IgD-negative memory B cell (primary cell): Measurements from ENCODE around the gene CXCL8. TPM values are rescaled to one million over a fixed set of nuclear protein-coding genes. Genes with fewer than 3 reads are reported as not detected.

Source experiments
- H3K27ac Mint-ChIP-seq, 3 donors: one replicate each; pipeline ENCODE4 v1.8.0; 2020 to 2022; ENCODE audit warnings: mild to moderate bottlenecking in 3 of 3, mixed read lengths in 3 of 3, moderate library complexity in 1 of 3
- H3K27me3 Mint-ChIP-seq: one replicate; pipeline ENCODE4 v1.8.0; 2021; ENCODE audit warnings: mixed read lengths
- H3K36me3 Mint-ChIP-seq: one replicate; pipeline ENCODE4 v1.8.0; 2020; ENCODE audit warnings: mild to moderate bottlenecking, mixed read lengths
- H3K4me1 Mint-ChIP-seq, 3 donors: one replicate each; pipeline ENCODE4 v1.8.0; 2020 to 2022; ENCODE audit warnings: mixed read lengths in 3 of 3, mild to moderate bottlenecking in 1 of 3
- H3K4me3 Mint-ChIP-seq, 4 donors: one replicate each; pipeline ENCODE4 v1.8.0; 2020 to 2022; ENCODE audit warnings: mild to moderate bottlenecking in 4 of 4, mixed read lengths in 4 of 4, moderate library complexity in 3 of 4
- H3K9me3 Mint-ChIP-seq, 3 donors: one replicate each; pipeline ENCODE4 v1.8.0; 2020 to 2021; ENCODE audit warnings: mixed read lengths in 3 of 3, mild to moderate bottlenecking in 1 of 3
- polyA plus RNA-seq: library from polyadenylated mRNA; unstranded; fragments of 300-500 nt; fragmentation: Illumina TruSeq; gene quantifications from one replicate; pipeline ENCODE4 v1.2.3, GENCODE V29; 2021

The CXCL8 gene
- polyA plus RNA-seq, 1 donor from 2014 or later = 0.74 TPM

- Mint-ChIP-seq H3K36me3 (no peaks in the 10 kb centered on the region), H3K9me3 (no peaks in the 10 kb centered on the region), H3K27ac (no peak overlapping the region)
Measured at GRCh38 chr4:73709451-73710033, 30.8 kb upstream of the CXCL8 start.

DNA sequence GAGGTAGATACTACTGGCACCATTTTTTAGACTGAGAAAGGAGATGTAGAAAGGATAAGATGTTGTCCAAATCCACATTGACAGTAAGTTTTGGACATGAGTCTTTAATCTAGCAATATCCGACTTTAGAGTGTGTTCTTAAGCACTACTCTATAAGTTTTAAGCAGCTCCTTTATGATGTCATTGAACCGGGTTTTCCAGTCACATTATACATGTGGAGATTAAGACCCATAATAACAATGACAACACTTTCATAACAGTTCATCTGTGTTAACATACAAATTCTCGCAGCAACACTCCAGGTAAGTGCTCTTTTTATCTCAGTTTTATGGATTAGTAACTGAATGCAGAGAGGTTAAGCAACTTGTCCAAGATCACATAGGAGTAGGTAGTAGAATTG lies 30.3 kb upstream of the CXCL8 start:
- H3K27ac Mint-ChIP-seq = no peak overlapping the region
- H3K9me3 Mint-ChIP-seq = no peaks in the 10 kb centered on the region
- H3K4me3 Mint-ChIP-seq = no peak overlapping the region
- H3K36me3 Mint-ChIP-seq = no peaks in the 10 kb centered on the region
- peaks cover 6% of the 10 kb centered on the region for H3K27me3 Mint-ChIP-seq
- H3K4me1 Mint-ChIP-seq = peaks cover 0 to 1% (median 0%) of the 10 kb centered on the region in 3 donors

More at GRCh38 chr4:73709451-73710033, 30.8 kb upstream of the CXCL8 start:
- Mint-ChIP-seq H3K4me1 (peaks cover 0 to 1% (median 0%) of the 10 kb centered on the region in 3 donors), H3K4me3 (no peak overlapping the region), H3K27me3 (peaks cover 6% of the 10 kb centered on the region)

DNA sequence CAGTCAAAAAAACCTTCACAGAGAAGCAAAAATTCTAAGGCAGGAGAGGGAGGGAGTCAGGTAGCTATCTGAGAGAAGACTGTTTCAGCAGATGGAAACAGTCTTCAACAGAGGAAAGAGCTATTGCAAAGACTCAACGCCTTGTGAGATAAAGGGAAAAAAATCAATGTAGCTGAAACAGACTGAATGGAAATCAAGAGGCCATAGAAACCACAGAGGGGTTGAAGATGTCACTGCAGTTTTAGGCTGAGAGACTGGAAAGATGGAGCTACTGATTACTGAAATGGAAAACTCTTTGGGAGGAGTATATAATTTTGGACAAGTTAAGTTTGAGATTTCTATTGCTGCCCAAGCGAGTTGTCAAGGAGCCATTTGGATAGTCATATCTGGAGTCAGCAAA lies 28.4 kb upstream of the CXCL8 start:
- Mint-ChIP-seq H3K27me3 (peaks cover 6% of the 10 kb centered on the region), H3K9me3 (no peaks in the 10 kb centered on the region), H3K4me3 (no peak overlapping the region), H3K27ac (no peak overlapping the region), H3K4me1 (peaks cover 0 to 1% (median 0%) of the 10 kb centered on the region in 3 donors), H3K36me3 (no peaks in the 10 kb centered on the region)

GRCh38 chr4:73713650-73714049 lies 26.7 kb upstream of the CXCL8 start:
- Mint-ChIP-seq H3K9me3 (no peaks in the 10 kb centered on the region), H3K4me3 (no peak overlapping the region), H3K4me1 (peaks cover 0 to 1% (median 1%) of the 10 kb centered on the region in 3 donors), H3K27me3 (peaks cover 4% of the 10 kb centered on the region), H3K27ac (no peak overlapping the region), H3K36me3 (no peaks in the 10 kb centered on the region)

DNA sequence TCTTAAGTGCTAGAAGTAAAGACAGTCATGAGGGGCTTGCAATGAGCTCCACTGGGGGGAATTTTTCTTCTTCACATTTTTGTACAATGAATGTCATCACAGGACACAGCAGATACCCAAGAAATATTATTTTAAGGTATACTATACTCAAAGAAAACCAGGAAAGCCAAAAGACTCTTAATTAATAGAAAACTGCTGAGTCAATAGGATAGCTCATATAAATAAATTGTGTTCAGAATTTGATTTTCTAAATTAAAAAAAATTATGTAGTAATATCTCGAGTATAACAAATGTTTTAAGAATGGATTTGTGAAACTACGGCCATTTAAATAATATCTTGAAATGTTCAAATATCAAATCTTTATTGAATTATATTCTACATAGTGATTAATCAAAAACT lies 25.7 kb upstream of the CXCL8 start:
- H3K27ac Mint-ChIP-seq = no peak overlapping the region
- H3K27me3 Mint-ChIP-seq = peaks cover 4% of the 10 kb centered on the region
- peaks cover 0 to 1% (median 1%) of the 10 kb centered on the region in 3 donors for H3K4me1 Mint-ChIP-seq
- no peak overlapping the region for H3K4me3 Mint-ChIP-seq
- no peaks in the 10 kb centered on the region for H3K36me3 Mint-ChIP-seq
- H3K9me3 Mint-ChIP-seq = no peaks in the 10 kb centered on the region

DNA sequence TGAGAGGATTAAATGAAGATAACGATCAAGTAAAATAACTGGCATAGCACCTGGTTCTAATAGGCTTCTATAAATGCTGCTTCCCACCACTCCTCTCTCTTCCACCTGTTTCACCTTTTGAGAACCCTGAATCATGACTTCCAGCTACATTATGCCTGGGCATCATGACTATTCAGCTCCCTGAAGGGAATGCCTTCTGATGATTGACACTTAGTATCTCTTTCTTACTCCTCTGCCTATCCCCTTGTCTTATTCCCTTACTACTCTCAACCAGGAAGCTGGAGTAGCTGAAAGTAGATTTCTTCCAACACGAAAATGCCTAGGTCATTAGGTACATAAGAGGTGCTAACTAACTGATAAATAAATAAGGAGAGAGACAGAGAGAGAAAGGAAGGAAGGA lies 24.7 kb upstream of the CXCL8 start:
- no peak overlapping the region for H3K27ac Mint-ChIP-seq
- H3K4me3 Mint-ChIP-seq = no peak overlapping the region
- peaks cover 0 to 1% (median 1%) of the 10 kb centered on the region in 3 donors for H3K4me1 Mint-ChIP-seq
- no peaks in the 10 kb centered on the region for H3K27me3 Mint-ChIP-seq
- no peaks in the 10 kb centered on the region for H3K9me3 Mint-ChIP-seq
- H3K36me3 Mint-ChIP-seq = no peaks in the 10 kb centered on the region

DNA sequence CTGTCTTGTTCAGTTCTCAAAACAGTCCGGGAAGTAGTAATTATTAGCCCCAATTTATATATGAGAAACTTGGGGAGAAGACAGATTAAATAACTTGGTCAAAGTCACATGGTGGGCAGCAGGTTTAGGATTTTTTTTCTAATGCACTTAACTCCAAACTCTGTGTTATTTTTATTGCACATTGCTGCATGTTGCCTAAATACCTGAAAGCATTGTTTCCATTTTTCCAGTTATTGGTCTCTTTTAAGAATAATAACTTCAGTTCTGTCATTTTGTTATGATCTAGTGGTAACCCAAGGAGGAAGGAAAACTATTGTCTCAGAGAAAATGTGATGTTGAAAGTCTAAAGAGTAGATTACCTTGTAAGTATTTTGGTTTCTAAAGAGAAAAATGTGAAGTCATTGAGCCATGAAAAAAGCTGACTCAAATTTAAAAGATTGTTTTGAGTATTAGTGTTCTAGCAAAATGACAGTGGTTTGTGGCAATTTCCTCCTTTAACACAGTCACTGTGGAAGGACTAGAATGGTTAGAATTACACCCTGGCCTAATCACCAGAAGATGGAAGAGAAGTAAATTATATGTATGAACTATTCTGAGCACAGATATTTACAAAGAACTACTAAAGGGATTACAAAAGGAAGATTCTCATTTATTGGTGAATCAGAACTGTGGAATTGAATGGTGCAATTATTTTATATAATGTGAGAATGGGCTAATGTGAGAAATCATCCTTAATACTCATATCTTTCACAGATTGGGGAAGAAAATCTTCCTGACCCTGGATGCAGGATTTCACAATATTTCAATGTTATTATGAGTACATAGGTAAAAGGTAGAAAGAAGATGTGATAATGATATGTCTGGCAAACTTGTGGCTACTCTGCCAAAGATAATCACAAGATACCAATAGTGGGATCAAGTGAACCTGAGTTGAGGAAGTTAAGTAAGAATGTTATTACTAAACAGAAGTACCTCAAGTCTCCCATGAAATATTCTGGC lies 21.7 kb upstream of the CXCL8 start:
- Mint-ChIP-seq H3K27ac (no peak overlapping the region), H3K9me3 (no peaks in the 10 kb centered on the region), H3K36me3 (no peaks in the 10 kb centered on the region), H3K27me3 (peaks cover 2% of the 10 kb centered on the region), H3K4me1 (peaks cover 0 to 1% (median 0%) of the 10 kb centered on the region in 3 donors), H3K4me3 (no peak overlapping the region)

- H3K4me3 Mint-ChIP-seq = no peak overlapping the region
- H3K36me3 Mint-ChIP-seq = no peaks in the 10 kb centered on the region
- H3K27ac Mint-ChIP-seq = no peak overlapping the region
- H3K27me3 Mint-ChIP-seq = peaks cover 4% of the 10 kb centered on the region
- peaks cover 0 to 1% (median 0%) of the 10 kb centered on the region in 3 donors for H3K4me1 Mint-ChIP-seq
- no peaks in the 10 kb centered on the region for H3K9me3 Mint-ChIP-seq
Measured at GRCh38 chr4:73721435-73721834, 18.9 kb upstream of the CXCL8 start.

- H3K27me3 Mint-ChIP-seq = peaks cover 4% of the 10 kb centered on the region
- H3K36me3 Mint-ChIP-seq = no peaks in the 10 kb centered on the region
- H3K4me3 Mint-ChIP-seq = no peak overlapping the region
- no peak overlapping the region for H3K27ac Mint-ChIP-seq
- H3K9me3 Mint-ChIP-seq = no peaks in the 10 kb centered on the region
- H3K4me1 Mint-ChIP-seq = peaks cover 0 to 1% (median 0%) of the 10 kb centered on the region in 3 donors
Measured at GRCh38 chr4:73721909-73722308, 18.5 kb upstream of the CXCL8 start.

GRCh38 chr4:73723023-73723422 lies 17.3 kb upstream of the CXCL8 start:
- Mint-ChIP-seq H3K4me3 (no peak overlapping the region), H3K4me1 (peaks cover 0 to 1% (median 0%) of the 10 kb centered on the region in 3 donors), H3K27me3 (peaks cover 4% of the 10 kb centered on the region)

DNA sequence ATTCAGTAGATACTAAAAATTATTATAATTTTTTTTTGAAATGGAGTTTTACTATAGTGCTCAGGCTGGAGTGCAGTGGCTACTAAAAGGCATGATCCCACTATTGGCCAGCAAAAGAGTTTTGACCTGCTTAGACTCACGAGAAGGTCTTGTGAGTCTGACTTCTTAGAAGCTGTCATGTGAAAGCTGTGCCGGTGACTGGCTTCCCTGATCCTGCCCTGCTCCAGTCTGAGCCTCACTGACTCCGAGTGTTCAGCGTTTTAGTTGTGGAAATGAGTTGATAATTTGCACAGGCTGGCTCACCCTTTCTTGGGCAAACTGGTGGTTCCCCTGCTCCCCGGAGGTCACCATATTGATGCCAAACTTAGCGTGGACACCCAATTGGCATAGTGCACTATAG lies 16.4 kb upstream of the CXCL8 start:
- Mint-ChIP-seq H3K27ac (no peak overlapping the region), H3K36me3 (peaks cover 1% of the 10 kb centered on the region), H3K4me3 (no peak overlapping the region), H3K4me1 (no peaks in the 10 kb centered on the region), H3K9me3 (no peaks in the 10 kb centered on the region), H3K27me3 (peaks cover 4% of the 10 kb centered on the region)

More at GRCh38 chr4:73723023-73723422, 17.3 kb upstream of the CXCL8 start:
- Mint-ChIP-seq H3K36me3 (peaks cover under 1% of the 10 kb centered on the region), H3K9me3 (no peaks in the 10 kb centered on the region), H3K27ac (no peak overlapping the region)

DNA sequence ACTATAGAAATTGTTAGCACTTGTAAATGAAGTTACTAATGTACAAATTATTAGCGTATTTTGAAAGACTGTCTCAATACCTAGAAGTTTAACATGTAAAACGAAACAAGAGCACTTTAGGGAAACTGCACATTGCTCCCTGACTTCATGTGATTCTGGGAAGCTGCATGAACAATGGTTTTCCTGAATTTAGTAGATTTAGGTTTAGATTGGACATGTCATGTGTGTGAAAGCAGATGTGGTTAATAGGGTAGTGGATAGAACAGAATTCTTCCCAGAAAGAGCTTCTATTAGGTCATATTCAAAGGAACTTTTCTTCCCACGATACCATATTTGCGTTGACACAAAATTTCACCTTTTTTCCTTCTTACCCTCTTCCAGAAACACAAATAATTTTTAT lies 14.9 kb upstream of the CXCL8 start:
- H3K36me3 Mint-ChIP-seq = peaks cover 1% of the 10 kb centered on the region

GRCh38 chr4:73725985-73726384 lies 14.4 kb upstream of the CXCL8 start:
- Mint-ChIP-seq H3K36me3 (peaks cover 1% of the 10 kb centered on the region), H3K9me3 (no peaks in the 10 kb centered on the region), H3K27ac (no peak overlapping the region), H3K27me3 (peaks cover 5% of the 10 kb centered on the region), H3K4me3 (no peak overlapping the region), H3K4me1 (peaks cover 0 to under 1% (median 0%) of the 10 kb centered on the region in 3 donors)

More for the DNA sequence above, 14.9 kb upstream of the CXCL8 start:
- Mint-ChIP-seq H3K4me3 (no peak overlapping the region), H3K27me3 (peaks cover 4% of the 10 kb centered on the region), H3K4me1 (no peaks in the 10 kb centered on the region), H3K27ac (no peak overlapping the region), H3K9me3 (no peaks in the 10 kb centered on the region)

DNA sequence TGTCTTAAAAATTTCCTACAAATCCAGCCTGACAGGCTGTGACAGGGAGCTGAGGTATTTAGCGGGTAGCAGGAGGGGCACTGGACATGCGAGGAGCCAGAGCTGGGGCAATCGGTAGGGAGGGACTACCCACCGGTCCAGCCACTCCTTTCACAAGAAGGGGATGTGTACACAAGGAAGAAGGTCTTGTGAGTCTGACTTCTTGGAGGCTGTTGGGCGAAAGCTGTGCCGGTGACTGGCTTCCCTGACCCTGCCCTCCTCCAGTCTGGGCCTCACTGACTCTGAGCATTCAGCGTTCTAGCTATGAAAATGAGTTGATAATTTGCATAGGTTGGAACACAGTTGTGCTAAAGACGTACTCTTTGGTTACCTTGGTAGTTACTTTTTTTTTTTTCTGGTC lies 12.7 kb upstream of the CXCL8 start:
- Mint-ChIP-seq H3K4me1 (peaks cover 0 to 1% (median 0%) of the 10 kb centered on the region in 3 donors), H3K27ac (no peak overlapping the region), H3K36me3 (peaks cover 1% of the 10 kb centered on the region), H3K9me3 (no peaks in the 10 kb centered on the region), H3K4me3 (no peak overlapping the region), H3K27me3 (peaks cover 12% of the 10 kb centered on the region)

DNA sequence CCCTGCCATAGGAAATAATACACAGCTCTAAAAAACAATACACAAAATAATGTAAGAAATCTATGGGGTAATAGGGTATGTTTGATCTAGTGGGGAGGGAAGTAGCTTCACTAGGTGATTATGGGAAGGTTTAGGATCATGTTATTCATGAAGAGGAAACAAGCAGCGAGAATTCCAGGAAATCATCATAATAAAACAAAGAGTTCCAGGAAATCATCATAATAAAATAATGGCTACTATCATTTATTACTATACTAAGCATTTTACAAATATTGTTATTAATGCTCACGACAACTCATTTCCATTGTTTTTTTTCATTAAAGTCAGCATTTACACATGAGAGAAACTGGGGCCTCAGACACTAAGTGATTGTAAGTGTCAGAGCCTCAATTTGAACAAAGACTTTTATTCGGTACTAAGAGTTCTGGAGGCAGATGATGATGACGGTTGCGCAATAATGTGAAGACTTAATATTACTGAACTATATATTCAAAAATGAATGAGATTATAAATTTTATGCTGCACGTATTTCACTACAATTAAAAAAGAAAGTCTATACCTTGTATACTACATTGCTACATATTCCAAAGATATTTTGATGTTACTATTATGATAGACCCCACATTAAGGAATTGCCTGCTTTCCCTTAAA lies 12.2 kb upstream of the CXCL8 start:
- no peaks in the 10 kb centered on the region for H3K9me3 Mint-ChIP-seq
- peaks cover 1% of the 10 kb centered on the region for H3K36me3 Mint-ChIP-seq
- peaks cover 0 to 1% (median 0%) of the 10 kb centered on the region in 3 donors for H3K4me1 Mint-ChIP-seq
- H3K27me3 Mint-ChIP-seq = peaks cover 11% of the 10 kb centered on the region
- no peak overlapping the region for H3K27ac Mint-ChIP-seq
- no peak overlapping the region for H3K4me3 Mint-ChIP-seq
